ENCODE measurements around the gene CMTM2.

The CMTM2 gene

GRCh38 chr16:66578651-66579531, at the start of gene CMTM2:
CMTM2 (plus strand) TSS chr16:66579463; CDS start chr16:66579608, 145 bp downstream.
- DNase-seq = no peak

- no peak for DNase-seq
These were observed 49.8 kb upstream of the CMTM2 start for GRCh38 chr16:66529475-66529874.

- DNase-seq = no peak
These were observed 44.9 kb upstream of the CMTM2 start for GRCh38 chr16:66534376-66534799.

- no peak for DNase-seq
These were observed 42.7 kb upstream of the CMTM2 start for GRCh38 chr16:66536525-66536924.

GRCh38 chr16:66537236-66537635, 42.0 kb upstream of the CMTM2 start:
- DNase-seq = no peak

- DNase-seq = no peak
These were observed 40.4 kb upstream of the CMTM2 start for GRCh38 chr16:66538910-66539309.

GRCh38 chr16:66539623-66540469, 39.4 kb upstream of the CMTM2 start:
- peak; percentile 49 for DNase-seq

- no peak for DNase-seq
These were observed 37.6 kb upstream of the CMTM2 start for GRCh38 chr16:66541388-66542355.

GRCh38 chr16:66542396-66542795, 36.9 kb upstream of the CMTM2 start:
- no peak for DNase-seq

GRCh38 chr16:66543541-66543940, 35.7 kb upstream of the CMTM2 start:
- DNase-seq = no peak

- DNase-seq = no peak
These were observed 35.1 kb upstream of the CMTM2 start for GRCh38 chr16:66544016-66544757.

- no peak for DNase-seq
These were observed 31.9 kb upstream of the CMTM2 start for GRCh38 chr16:66547101-66547989.

GRCh38 chr16:66548068-66548467, 31.2 kb upstream of the CMTM2 start:
- no peak for DNase-seq

GRCh38 chr16:66548868-66549267, 30.4 kb upstream of the CMTM2 start:
- DNase-seq = no peak

- DNase-seq = no peak
These were observed 29.8 kb upstream of the CMTM2 start, which contains the start of gene TK2 for GRCh38 chr16:66549284-66550131. TK2 (minus strand) TSS chr16:66550122; CDS start chr16:66550061, 61 bp downstream.

- no peak for DNase-seq
These were observed 27.9 kb upstream of the CMTM2 start for GRCh38 chr16:66551348-66551759.

- DNase-seq = no peak
These were observed 27.4 kb upstream of the CMTM2 start for GRCh38 chr16:66551788-66552285.

GRCh38 chr16:66552286-66553177, 26.7 kb upstream of the CMTM2 start, which contains the start of gene CKLF:
CKLF (plus strand) TSS chr16:66552576; CDS start chr16:66552716, 140 bp downstream.
- DNase-seq = peak; percentile 57
